Measurements from ENCODE around the gene NAP1L4.
"Not testable (repeated sequence)": the region's sequence is repeated elsewhere in the genome, so short reads cannot be mapped to it uniquely, and the experiment has no call there.

The NAP1L4 gene

DNA sequence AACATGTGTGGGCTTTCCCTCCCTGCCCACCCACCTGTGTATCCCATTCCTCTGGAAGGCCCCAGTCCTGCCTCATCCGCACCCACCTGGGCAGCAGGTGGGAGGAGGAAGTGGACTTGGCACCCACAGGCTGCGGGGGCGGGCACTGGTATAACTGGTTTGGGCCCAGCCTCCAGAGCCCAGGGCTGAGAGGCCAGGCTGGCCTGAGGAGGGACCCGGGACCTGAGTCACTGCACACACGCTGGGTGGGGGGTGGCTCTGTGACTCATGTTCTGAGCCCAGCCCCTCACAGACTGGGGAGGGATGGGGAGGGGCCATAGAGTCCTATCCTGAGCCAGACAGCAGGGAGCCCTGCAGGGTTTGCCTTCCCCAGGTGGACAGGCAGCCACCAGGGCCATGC is 79.6 kb downstream of the NAP1L4 start:
- no peak overlapping the region for H3K4me3 ChIP-seq (ENCODE audit: low read length)
- peak; percentile 99 for DNase-seq (ENCODE audit: low read depth)
- TF ChIP-seq, protein P1, sequence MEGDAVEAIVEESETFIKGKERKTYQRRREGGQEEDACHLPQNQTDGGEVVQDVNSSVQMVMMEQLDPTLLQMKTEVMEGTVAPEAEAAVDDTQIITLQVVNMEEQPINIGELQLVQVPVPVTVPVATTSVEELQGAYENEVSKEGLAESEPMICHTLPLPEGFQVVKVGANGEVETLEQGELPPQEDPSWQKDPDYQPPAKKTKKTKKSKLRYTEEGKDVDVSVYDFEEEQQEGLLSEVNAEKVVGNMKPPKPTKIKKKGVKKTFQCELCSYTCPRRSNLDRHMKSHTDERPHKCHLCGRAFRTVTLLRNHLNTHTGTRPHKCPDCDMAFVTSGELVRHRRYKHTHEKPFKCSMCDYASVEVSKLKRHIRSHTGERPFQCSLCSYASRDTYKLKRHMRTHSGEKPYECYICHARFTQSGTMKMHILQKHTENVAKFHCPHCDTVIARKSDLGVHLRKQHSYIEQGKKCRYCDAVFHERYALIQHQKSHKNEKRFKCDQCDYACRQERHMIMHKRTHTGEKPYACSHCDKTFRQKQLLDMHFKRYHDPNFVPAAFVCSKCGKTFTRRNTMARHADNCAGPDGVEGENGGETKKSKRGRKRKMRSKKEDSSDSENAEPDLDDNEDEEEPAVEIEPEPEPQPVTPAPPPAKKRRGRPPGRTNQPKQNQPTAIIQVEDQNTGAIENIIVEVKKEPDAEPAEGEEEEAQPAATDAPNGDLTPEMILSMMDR (IDR thresholded peaks at IDR 0.05; ENCODE audit: insufficient read depth, low read depth, low read length, missing control alignments) = no peak

DNA sequence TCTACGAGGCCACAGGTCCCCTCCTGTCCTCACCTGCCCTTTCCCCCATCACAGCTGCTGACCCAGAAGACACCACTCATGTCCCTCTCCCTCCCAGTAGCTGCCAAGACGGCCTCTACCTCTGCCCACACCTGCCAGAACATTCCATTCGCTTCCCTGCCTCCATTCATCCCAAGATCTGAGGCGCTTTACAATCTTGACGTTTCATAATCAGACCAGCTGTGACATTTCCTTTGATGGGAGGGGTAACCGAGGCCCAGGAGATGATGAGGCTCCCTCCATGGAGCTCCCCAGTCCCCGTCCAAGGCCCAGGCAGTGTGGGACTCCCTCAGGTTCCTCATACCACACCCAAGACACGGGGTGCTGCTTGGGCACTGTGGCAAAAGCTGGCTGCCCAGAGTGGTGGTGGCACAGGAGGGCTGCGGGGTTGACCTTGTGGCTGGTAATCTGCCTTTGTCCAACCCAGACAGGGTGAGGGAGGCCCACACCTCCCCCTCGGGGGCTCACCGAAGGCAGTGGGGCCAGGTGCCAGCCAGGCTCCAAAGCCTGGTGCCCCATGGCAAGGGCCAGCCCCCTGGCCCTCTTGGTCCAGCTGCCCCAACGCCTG is 80.2 kb downstream of the NAP1L4 start:
- DNase-seq (ENCODE audit: low read depth) = peak; percentile 82
- H3K4me3 ChIP-seq (ENCODE audit: low read length) = no peak overlapping the region
- TF ChIP-seq, protein P1 (IDR thresholded peaks at IDR 0.05; ENCODE audit: insufficient read depth, low read depth, low read length, missing control alignments) = no peak

DNA sequence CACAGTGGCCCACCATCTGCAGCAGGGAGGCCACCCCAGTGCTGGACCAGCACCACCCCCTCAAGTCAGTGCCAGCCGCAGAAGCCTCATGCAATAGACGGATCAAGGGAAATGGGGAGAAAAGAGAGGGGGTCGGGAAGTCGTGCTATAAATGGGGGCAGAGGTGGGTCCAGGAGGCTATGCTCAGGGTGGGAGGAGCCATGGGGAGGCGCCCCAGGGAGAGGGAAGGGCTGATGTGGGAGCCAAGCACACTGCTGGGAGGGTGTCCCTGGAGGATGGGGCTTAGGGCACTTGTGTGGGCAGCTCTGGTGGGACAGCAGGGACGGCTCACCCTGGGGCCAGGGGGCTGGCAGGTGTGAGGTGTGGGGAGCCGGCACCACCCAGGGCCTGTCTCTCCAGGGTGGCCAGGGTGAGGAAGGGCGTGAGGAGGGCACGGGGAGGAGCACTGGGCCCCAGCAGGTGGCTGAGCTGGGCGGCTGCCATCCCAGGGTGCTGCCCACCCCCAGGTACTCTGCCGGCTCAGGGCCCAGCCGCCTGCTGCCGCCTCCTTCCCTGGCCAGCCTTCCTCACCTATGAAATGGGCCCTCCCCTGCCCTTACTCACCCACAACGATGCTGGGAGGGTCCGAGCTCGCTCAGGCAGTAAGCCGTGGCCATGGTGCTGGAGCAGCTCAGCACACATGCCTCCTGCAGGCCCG is 80.9 kb downstream of the NAP1L4 start:
- TF ChIP-seq, protein P1 (IDR thresholded peaks at IDR 0.05; ENCODE audit: insufficient read depth, low read depth, low read length, missing control alignments) = no peak

DNA sequence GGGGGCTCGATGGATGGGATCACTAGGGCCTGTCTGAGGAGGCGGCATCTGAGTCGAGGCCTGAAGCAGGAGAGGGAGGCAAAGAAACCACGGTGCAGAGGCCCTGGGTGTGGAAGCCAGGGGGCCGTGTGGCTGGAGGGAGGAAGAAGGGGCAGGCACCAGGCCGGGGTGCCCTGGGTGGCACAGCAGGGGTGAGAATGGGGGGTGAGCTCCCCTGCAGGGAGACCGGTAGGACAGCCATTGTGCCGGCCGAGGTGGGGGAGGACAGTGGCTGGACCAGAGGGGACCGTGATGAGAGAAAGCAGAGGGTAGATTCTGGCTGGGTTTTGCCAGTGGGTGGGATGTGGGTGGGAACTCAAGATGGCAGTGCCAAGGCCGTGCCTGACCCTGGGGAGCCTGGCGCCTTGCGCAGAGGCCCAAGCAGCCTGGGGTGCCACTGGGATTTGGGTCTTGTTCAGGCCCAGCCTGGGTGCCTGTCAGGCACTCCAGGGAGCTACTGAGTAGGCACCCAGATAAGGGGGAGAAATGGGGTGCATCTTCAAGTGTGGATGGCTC is 81.7 kb downstream of the NAP1L4 start:
- no peak overlapping the region for H3K4me3 ChIP-seq (ENCODE audit: low read length)
- DNase-seq (ENCODE audit: low read depth) = no peak
- TF ChIP-seq, protein P1 (IDR thresholded peaks at IDR 0.05; ENCODE audit: insufficient read depth, low read depth, low read length, missing control alignments) = no peak

More for the DNA sequence above, 80.9 kb downstream of the NAP1L4 start:
- H3K4me3 ChIP-seq (ENCODE audit: low read length) = no peak overlapping the region
- no peak for DNase-seq (ENCODE audit: low read depth)

DNA sequence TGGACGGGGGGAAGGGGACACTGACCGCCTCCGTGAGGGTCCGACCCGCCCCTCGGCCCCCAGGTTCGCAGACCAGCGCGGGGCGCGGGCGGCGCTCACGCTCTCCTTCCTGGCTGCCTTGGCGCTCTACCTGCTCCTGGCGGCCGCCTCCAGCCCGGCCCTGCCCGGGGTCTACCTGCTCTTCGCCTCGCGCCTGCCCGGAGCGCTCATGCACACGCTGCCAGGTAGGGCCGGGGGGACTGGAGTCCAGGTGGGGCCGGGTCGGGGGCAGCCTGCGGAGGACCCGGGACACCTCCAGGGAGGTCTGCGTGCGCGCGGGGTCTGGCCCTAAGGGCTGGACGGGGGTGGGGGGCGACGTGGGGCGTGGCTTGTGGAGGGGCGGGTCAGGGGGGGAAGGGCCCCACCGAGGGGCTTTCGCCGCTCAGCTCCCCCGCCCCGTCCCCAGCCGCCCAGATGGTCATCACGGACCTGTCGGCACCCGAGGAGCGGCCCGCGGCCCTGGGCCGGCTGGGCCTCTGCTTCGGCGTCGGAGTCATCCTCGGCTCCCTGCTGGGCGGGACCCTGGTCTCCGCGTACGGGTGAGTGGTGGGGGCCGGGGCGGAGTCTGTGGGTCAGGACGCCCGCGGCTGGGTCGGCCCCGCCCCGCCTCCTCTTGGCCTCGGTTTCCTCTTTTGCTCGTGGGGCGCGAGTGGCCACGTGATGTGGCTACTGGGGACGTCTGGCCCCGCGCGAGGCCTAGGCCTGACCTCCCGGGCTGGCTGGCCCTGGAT is 82.8 kb downstream of the NAP1L4 start:
- H3K4me3 ChIP-seq (ENCODE audit: low read length) = no peak overlapping the region
- TF ChIP-seq, protein P1 (IDR thresholded peaks at IDR 0.05; ENCODE audit: insufficient read depth, low read depth, low read length, missing control alignments) = no peak
- no peak for DNase-seq (ENCODE audit: low read depth)

DNA sequence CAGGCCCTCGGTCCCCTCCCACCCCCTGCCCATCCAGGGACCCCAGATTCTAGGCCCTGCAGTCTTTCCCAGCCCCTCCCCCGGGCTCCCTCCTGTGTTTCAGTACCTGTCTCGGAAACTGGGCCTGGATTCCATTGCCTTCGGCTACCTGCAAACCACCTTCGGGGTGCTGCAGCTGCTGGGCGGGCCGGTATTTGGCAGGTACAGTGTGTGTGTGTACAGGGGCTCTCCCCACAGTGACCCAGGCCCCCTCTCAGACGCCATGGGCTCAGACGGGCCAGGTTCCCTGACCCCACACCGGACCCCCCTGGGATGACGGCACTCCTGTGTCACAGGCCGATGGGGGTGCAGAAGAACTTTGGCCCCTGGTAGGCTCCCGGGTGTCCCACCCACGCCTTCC is 84.0 kb downstream of the NAP1L4 start:
- no peak overlapping the region for H3K4me3 ChIP-seq (ENCODE audit: low read length)
- TF ChIP-seq, protein P1 (IDR thresholded peaks at IDR 0.05; ENCODE audit: insufficient read depth, low read depth, low read length, missing control alignments) = no peak
- no peak for DNase-seq (ENCODE audit: low read depth)

DNA sequence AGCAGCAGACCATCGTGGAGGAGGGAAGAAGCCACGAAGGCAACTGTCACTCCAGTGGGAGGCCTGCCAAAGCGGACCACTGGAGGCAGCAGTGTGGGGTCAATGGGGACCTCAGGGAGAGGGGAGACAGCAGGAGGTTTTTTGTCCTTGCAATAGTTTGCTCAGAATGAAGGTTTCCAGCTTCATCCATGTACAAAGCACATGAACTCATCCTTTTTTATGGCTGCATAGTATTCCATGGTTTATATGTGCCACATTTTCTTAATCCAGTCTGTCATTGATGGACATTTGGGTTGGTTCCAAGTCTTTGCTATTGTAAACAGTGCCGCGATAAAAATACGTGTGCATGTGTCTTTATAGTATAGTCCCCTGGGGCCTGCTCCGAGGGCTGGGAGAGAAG is 86.8 kb downstream of the NAP1L4 start:
- not testable (repeated sequence) for H3K4me3 ChIP-seq (ENCODE audit: low read length); DNase-seq (ENCODE audit: low read depth)

Data from epithelial cell of esophagus (primary cell).